Epithelial cell of esophagus (primary cell): ENCODE results near the gene OSBPL9.

Experiments
- DNase-seq: peaks from one replicate; pipeline ENCODE4 v3.0.0; 2010; ENCODE audit warnings: low read depth
- H3K4me3 ChIP-seq: 2 replicates; pipeline ENCODE4 v1.5.1; 2011; ENCODE audit warnings: mild to moderate bottlenecking, low read length, control low read depth
- TF ChIP-seq, protein P1 (sequence below): IDR thresholded peaks from 2 replicates; pipeline ENCODE4 v1.5.1; 2011; ENCODE audit warnings: low read depth, mild to moderate bottlenecking, low read length, control low read depth, inconsistent platforms; ENCODE audit not compliant: insufficient read depth; ENCODE audit errors: missing control alignments

Gene OSBPL9

DNA sequence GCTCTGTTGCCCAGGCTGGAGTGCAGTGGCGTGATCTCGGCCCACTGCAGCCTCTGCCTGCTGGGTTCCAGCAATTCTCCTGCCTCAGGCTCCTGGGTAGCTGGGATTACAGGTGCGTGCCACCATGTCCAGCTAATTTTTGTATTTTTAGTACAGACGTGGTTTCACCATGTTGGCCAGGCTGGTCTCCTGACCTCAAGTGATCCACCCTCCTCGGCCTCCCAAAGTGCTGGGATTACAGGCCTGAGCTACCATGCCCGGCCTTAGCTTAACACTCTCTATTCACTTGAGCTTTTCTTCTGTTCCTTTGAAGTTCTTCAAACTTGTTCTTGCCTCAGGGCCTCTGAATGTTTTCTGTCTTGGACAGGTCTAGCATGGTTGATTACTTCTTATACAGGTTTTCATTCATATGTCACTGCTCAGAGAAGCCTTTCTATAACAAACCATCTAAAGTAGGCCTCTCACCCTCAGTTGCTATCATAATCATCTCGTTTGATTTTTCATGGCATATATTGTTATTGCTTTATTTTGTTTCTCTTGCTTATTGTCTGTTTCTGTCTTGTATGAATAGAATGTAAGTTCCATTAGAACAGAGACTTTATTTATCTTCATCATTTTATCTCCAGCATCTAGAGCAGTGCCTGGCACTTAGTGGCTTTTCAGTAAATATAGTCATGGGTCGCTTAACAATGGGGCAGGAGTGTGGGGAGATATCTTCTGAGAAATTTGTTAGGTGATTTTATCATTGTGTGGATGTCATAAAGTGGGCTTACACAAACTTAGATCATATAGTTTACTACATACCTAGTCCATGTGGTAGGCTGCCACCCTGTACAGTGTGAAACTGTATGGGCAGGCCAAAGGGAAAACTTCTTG is 12.1 kb downstream of the OSBPL9 start:
- DNase-seq = peak; percentile 67
- H3K4me3 ChIP-seq = no peak overlapping the region
- TF ChIP-seq, protein P1, sequence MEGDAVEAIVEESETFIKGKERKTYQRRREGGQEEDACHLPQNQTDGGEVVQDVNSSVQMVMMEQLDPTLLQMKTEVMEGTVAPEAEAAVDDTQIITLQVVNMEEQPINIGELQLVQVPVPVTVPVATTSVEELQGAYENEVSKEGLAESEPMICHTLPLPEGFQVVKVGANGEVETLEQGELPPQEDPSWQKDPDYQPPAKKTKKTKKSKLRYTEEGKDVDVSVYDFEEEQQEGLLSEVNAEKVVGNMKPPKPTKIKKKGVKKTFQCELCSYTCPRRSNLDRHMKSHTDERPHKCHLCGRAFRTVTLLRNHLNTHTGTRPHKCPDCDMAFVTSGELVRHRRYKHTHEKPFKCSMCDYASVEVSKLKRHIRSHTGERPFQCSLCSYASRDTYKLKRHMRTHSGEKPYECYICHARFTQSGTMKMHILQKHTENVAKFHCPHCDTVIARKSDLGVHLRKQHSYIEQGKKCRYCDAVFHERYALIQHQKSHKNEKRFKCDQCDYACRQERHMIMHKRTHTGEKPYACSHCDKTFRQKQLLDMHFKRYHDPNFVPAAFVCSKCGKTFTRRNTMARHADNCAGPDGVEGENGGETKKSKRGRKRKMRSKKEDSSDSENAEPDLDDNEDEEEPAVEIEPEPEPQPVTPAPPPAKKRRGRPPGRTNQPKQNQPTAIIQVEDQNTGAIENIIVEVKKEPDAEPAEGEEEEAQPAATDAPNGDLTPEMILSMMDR = no peak

DNA sequence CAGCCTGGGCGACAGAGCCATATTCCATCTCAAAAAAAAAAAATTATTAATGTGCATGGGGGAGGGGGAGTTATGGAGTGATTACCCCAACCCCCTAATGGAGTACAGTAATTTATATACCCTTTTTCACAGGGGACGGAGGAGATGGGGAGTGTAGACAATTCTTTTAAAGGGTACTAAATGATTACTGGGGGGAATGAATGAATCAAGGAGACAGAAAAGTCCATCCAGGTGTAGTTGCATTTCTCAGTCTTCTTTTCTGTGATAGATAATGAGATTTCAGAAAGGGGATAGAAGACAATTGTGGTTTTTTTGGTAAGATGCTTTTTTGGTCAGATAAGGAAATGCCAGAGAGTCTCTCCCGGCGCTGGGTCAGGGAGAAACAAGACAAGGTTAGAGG is 13.0 kb downstream of the OSBPL9 start:
- TF ChIP-seq, protein P1 = no peak
- H3K4me3 ChIP-seq = no peak overlapping the region
- DNase-seq = no peak

DNA sequence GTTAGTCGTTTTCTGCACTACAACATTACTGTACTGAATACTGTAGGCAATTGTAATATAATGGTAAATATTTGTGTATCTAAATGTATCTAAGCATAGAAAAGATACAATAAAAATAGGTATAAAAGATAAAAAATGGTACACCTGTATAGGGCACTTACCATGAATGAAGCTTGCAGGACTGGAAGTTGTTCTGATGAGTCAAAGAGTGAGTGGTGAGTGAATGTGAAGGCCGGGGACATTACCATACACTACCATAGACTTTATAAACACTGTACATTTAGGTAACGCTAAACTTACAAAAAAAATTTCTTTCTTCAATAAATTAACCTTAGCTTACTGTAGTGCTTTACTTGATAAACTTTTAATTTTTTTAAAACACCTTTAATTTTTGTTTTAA is 13.5 kb downstream of the OSBPL9 start:
- TF ChIP-seq, protein P1 = no peak
- no peak overlapping the region for H3K4me3 ChIP-seq
- DNase-seq = peak; percentile 41

DNA sequence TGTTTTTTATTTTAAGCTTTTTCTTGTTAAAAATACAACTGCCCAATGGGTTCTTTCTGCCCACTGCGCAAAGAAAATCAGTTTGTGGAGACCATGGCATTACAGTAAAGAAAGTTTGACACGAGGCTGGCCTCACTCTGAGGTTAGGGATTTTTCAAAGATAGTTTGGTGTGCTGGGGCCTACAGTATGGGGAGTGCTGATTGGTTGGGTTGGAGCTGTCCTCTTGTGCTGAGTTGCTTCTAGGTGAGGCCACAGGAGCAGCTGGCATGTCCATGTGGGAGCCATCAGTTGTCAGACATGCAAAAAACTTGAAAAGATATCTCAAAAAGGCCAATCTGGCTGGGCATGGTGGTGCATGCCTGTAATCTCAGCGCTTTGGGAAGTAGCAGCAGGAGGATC is 14.0 kb downstream of the OSBPL9 start:
- H3K4me3 ChIP-seq = no peak overlapping the region
- DNase-seq = no peak
- TF ChIP-seq, protein P1 = no peak

DNA sequence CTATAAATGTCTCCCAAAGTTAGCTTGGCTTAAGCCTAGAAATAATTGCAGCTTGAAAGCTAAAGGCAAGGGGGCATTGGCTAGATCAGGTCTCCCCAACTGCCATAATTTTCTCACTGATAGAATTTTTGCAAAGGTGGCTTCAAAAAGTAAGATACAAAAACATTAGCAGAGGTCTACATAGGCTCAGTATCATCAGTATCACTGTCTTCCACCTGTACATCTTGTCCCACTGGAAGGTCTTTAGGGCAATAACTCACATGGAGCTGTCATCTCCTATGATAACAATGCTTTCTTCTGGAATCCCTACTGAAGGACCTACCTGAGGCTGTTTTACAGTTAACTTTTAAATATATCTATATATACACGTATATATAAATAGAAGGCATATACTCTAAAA is 14.9 kb downstream of the OSBPL9 start:
- no peak overlapping the region for H3K4me3 ChIP-seq
- no peak for DNase-seq
- TF ChIP-seq, protein P1 = no peak

DNA sequence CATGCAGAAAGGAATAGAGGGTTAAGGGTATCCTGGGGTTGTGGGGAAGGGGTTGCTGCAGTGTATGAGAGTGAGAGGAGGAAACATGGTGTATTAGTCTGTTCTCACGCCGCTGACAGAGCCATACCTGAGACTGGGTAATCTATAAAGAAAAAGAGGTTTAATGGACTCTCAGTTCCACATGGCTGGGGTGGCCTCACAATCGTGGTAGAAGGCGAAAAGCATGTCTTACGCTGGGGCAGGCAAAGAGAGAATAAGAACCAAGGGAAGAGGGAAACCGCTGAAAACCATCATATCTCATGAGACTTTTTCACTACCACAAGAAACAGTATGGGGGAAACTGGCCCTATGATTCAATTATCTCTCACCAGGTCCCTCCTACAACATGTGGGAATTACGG is 17.7 kb downstream of the OSBPL9 start:
- DNase-seq = no peak
- TF ChIP-seq, protein P1 = no peak
- H3K4me3 ChIP-seq = no peak overlapping the region

DNA sequence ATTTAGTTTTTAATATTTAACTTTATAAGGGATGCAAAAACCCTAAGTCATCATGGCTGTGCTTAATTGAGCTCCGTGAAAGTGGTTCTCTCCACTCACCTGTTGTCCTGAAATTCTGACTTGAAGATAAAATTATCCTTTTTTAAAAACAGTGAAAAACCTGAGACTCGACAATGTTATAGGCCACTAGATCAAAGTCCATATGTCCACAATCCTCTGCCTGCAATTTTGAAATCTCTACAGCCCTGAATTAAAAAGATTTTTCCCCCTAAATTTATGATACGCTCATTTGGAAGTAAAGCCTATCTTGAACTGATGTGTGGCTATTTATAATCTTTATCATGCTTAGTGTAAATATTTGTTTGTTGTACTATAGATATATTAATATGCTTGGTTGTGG is 18.7 kb downstream of the OSBPL9 start:
- TF ChIP-seq, protein P1 = no peak
- DNase-seq = no peak
- no peak overlapping the region for H3K4me3 ChIP-seq
